Mesenteric fat pad (tissue), 1 donor: ENCODE results near the gene AOAH. TPM values are rescaled to one million over a fixed set of nuclear protein-coding genes. Genes with fewer than 3 reads are reported as not detected.
"Not testable (repeated sequence)": the region's sequence is repeated elsewhere in the genome, so short reads cannot be mapped to it uniquely, and the experiment has no call there.

Experiments
- DNase-seq: peaks from one replicate; pipeline ENCODE4 v3.0.0-alpha.2; 2020; ENCODE audit warnings: low spot score
- total RNA-seq: library from RNA; stranded (reverse); fragmentation: NEBNext Ultra II Directional; extraction: Animal tissue kit (Norgen Biotek cat#: 25700); gene quantifications from one replicate; pipeline ENCODE4 v1.2.1, GENCODE V29; 2021
- donor health status: DM: yes; HTN: yes; CAD: no.

AOAH gene
- total RNA-seq, 1 donor from 2014 or later, result 9.4 TPM

DNA sequence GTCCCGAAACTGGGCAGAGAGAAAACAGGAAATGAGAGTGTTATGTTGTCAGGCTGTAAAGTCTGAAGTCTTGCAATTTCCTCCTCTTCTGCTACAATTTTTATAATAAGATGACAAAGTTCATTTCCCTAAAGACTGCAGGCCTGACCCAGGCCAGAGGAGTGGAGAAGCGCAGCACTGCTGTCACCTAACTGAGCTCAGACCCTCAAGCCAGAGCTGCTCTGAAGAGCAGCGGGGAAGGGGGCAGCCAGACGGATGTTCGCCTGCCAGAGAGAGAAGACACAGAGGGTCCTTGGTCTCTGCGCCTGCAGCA is 12.6 kb upstream of the AOAH start:
- DNase-seq, result no peak

DNA sequence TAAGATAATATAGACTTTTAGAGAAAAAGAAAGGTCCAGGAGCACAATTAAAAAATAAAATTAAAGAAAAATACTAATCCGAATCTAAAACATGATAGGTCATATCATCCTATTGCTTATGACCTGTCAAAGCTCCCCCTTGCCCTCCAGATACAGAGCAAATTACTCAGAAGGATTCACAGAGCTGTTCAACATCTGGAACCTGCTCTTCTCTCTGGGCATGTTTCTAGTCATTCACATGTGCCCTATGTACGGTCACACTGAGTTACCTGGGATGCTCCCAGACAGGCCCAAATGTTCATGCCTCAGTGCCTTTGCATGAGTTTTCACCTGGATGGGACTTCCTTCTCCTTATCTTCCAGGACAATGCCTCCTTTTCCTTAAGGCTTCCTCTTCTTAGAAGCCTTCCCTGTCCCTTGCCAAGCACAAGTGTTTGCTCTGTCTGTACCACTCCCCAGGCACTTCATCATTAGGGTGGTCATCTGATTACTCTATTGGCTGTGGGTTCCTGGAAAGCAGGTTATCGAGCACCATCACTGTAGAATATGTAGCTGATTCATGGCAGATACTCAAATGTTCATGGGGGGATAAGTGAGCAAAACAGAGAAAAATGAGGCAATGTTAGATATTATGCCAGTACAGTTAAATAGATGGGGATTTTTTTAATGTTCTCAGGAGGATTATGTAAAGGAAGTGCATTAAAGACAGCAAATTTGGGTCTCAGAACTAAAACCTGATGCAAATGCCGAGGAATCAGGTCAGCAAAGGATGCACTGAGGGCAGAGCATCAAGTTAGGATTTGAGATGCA is 12.0 kb upstream of the AOAH start:
- DNase-seq, result no peak

DNA sequence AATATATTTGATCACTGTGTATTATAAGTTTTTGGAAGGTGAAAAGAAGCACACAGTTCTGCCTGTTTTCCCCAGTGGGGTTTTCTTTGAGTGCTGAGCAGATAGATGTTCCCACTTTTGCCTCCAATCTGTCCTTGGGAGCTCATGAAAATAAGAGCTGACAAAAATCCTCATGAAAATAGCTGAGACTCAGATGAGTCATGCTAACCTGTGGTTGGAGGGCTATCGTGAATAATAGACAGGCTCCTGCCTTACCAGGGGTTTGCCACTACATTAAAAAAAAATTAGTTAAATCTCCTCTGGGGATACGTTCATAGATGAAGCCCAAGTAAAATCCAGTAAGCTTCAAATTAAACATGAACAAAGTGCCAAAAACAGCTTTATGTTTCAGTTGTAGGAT is 10.9 kb upstream of the AOAH start:
- no peak for DNase-seq

DNA sequence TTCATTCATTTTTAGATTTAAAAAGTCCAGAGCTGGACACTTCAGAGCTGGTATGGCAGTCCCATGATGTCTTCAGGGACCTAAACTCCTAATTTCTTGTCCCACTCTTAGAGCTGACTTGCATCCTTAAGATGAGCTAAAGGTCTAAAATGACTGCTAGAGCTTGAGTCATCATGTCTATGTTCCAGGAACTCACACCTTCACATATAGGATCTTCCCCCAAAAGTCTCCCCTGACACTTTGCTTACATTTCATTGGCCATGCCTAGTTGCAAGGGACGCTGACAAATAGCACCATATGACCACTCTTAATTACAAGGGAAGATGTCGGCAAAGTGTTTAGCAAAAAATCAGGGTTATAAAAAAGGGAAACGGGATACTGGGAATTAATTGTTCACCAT is 10.4 kb upstream of the AOAH start:
- DNase-seq, result no peak

DNA sequence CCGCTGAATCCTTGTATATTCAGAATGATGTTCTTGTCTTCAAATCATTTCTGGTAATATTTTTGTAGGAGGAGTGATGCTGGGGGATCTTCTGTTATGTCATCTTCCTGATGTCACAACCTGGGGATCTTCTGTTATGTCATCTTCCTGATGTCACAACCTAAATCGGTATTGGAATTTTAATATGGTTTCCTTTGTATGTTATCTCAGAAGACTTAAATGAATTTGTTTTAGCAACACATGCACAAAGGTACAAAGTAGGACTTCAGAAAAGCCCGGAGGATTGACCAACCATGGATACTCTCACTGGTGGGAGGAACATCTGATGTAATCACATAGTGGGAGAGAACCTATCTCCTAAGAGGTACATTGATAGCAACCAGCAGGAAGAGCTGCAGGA is 9.1 kb upstream of the AOAH start:
- DNase-seq, result no peak

DNA sequence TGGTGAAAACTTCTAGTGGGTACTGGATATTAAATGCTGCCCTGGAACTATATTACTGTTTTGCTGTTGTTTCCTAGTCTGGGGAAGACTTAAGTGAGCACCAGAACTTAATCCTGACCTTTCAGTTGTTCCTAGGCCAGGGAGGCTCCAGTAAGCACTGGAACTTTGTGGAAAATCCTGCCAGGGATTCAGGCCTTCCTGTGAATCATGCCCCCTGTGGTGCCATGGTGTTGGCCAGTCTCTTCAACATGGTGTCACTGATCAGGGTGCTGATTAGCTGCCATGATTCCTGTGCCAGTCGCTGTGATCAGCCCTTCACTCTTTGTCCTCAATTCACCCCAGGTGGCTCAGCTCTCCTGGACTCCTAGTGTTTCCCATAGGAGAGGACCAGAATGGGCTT is 8.5 kb upstream of the AOAH start:
- DNase-seq, result no peak

DNA sequence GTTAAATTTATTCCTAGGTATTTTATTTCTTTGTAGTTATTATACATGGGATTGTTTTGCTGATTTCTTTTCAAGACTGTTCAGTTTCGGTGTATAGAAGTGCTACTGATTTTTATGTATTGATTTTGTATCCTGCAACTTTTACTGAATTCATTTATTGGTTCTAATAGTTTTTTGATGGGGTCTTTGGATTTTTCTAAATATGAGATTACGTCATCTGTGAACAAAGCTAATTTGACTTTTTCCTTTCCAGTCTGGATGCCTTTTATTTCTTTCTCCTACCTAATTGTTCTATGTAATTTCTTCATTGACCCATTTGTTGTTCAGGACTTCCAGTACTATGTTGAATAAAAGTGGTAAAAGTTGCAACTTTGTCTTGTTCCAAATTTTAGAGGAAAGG is 5.8 kb upstream of the AOAH start:
- no peak for DNase-seq

DNA sequence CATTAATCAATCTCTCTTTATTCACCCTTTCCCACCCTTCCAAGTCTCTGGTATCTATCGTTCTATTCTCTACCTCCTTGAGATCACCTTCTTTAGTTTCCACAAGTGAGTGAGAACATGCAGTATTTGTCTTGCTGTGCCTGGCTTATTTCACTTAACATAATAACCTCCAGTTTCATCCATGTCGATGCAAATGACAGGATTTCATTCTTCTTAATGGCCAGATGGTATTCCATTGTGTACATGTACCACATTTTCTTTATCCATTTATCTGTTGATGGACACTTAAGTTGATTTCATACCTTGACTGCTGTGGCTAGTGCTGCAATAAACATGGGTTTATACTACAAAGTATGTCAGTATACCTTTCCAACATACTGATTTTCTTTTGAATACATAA is 3.8 kb upstream of the AOAH start:
- DNase-seq, result no peak

DNA sequence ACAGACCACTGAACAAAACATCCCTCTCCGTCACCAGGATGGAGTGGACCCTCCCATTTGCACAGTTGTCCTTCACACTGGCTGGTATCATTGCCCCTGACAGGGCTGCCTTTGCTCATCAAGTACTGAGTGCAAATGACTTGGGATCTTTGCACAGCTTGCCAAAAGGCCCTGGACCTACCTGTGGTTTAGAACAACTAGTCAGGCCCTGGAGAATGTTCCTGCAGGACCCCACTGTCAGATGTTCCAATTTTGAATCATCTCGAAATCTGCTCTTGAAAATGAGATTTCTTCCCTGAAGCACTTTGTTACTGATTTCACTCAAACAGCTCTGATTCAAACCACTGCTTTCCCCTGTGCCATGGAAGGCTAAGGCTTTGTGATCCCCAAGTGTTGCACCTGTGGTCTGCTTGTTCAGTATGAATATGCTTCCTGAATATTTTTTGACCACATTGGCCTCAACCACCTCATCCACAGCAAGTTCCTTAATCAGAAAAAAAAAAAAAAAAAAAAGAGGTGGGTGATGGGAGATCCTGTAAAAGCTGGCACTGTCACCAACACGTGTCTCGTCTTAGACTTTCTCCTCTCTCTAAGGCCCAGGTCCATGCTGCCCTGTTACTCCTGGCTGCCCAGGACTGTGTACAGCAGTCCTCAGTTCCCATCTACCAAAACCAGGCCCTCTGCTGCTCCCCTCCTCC is 2.7 kb upstream of the AOAH start:
- no peak for DNase-seq

DNA sequence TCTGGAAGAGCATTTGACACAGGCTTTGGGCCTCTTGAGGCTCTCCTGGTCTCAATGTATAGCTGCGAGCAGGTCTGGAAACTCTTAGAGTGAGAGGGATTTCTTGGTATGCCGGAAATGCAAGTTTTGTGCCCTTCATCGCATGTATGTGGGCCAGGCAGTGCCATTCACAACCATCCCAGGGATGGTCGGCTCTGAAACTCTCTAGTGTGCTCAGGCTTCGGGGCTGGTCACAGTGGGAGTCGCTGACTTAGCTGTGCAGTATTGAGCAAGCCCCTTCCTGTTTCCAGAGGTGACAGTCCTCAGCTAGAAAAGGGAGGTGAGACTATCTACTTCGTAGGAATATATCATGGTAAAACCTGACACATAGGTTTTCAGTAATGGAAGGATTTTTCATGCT is 2.0 kb upstream of the AOAH start:
- DNase-seq, result no peak

DNA sequence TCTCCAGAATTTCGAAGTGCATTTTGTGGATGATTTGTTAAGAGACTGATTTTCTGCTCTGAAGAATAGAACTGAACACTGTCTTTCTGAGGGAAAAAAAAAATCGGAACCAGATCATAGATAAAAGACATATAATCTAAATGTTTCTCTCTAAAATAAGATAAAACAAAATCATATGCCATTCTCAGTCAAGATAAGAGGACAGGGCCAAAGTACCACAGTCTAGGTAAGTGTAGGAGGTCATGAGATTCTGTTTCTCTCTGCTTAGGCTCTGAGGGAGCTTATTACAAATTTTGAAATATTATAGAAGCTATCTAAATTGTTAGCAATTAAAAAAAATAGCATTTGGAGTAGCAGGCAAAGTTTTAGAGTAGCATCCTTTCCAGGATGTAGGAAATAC is 702 bp upstream of the AOAH start:
- no peak for DNase-seq

DNA sequence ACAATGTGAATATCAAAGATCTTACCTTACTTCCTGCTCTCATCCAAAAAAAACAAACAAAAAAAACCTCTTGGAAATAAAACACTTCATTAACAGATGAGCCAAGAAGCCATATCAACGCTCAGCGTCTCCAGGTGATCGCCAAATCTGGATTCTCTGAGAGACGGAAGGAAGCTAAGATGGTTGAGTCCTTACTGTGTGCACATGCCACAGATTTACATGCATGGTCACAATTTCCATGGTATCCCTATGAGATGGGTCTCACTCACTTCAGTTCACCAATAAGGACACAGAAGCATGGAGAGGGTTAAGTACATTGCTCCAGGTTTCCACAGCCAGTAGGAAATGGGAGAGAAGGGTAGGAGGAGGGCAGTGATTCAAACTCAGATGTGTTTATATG is 1.0 kb downstream of the AOAH start:
- no peak for DNase-seq

DNA sequence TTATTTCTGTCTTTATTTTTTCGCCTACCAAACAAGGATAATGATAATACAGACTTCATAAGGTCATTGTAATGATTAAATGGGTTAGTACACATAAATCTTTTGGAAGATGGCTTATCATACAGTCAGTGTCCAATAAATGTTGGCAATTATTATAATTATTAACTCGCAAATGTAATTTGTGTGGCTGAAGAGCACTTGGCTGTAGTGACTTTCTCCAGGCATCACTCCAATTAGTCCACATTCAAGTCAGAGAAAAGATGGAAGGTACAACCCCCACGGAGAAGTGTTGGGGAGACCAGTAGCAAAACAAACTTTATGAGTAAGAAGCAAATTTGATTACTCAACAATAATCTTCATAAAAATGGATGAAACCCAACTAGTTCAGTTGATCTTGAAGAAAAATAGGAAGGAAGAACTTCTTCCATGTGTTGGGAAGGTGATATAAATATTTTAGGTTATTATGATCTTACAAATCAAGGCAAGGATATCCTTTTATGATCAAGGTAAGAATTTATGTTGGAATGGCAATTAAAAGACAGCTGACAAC is 5.1 kb downstream of the AOAH start:
- no peak for DNase-seq

DNA sequence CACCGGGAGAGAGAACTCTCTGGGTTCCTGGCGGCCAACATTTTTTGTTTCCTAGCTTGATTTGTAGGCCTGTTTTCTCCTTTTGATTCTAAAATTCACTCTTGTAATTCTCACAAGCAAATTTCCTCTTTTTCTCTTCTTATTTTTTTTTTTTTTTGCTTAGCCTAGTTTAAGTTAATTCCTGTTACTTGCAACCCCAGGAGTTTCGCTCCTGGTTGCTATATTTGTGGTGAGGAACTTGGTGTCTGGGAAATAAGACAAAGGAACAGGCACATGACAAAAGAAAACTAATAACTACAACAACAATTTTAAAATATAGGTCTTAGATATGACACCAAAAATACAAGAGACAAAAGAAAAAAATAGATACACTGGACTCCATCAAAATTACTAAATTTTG is 6.7 kb downstream of the AOAH start:
- no peak for DNase-seq

DNA sequence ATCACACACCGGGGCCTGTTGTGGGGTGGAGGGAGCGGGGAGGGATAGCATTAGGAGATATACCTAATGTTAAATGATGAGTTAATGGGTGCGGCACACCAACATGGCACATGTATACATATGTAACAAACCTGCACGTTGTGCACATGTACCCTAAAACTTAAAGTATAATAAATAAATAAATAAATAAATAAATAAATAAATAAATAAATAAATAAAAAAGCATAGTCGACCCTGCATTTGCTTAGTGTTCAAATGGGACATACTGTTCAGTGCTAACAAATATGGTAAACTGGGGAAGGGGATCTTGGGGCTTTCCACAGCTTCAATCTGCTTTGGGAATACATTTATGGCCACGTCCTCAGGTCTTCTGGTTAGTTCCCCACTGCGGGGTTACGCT is 7.5 kb downstream of the AOAH start:
- not testable (repeated sequence) for DNase-seq

DNA sequence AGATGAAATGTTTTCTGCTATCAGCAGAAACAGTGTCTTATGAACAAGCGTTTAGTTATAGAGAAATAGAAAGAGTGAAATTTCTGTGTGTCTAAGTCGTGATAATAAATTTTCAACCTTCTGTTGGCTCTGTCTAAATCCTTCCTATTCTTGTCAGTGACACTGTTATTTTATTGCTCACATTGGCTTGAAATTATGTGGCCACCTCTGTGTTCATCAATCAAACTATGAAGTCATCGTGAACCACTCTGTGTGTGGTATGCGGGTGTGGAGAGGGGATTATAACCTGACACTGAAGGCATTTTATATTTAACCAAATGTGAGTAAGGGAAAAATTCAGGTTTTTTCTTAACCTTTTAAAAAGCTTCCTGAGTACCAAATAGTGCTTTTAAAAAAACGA is 12.3 kb downstream of the AOAH start:
- no peak for DNase-seq

DNA sequence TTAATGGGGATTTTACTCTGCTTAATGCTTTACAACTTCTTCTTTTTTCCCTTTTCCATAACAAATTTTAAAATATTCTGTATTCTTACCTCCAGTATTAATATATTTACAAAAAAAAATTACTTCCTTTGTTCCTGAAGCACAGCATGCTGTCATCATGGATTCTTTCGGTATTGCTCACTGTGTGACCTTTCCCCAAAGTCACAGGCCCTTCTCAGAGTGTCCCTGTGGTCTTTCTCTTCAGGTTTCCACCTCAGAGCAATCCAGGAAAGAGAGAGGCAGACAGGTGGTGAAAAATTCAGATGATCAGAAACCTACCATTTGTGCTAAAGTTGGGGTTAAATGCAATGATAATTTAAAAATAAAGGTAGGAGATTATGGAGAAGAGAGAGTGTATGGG is 13.0 kb downstream of the AOAH start:
- no peak for DNase-seq

DNA sequence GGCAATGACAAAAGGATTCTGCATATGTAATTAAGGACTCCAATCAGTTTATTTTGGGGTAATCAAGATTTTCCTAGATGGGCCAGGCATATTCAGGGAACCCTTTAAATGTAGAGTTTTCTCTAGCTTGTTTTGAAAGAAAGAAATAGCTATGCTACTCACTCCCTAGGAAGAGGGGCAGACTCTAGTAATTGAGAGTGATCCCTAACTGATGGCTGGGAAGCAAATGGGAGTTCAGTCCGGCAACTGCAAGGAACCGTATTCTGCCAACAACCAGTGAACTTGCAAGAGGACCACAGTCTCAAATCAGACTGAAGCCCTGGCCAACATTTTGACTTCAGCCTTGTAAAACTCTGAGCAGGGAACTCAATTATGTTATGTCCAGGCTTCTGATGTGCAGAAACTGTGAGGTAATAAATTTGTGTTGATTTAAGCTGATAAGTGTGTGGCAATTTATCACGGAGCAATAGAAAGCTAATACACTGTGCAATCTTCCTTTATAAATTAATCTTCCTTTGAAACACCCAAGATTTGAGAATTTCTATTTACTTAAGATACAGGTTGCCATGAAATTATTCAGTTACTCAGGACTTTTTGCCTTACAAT is 14.0 kb downstream of the AOAH start:
- no peak for DNase-seq

DNA sequence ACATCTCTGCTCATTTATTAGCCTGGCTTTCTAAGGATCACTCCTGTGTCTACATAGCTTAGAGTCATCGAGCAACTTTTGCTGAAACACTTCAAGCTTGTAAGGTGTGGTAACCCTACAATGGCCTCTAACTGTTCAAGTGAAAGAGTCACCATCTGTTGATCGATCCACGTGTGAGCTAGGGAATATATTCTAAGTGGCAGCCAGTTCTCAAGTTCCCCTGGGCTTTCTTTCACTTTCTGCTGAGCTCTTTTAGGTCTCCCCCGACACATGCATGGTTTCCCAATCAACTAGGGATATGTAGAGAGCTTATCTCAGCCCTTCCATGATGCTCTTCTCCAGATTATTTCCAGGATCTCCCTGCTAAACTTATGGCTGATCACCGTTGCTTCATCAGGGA is 15.5 kb downstream of the AOAH start:
- no peak for DNase-seq

DNA sequence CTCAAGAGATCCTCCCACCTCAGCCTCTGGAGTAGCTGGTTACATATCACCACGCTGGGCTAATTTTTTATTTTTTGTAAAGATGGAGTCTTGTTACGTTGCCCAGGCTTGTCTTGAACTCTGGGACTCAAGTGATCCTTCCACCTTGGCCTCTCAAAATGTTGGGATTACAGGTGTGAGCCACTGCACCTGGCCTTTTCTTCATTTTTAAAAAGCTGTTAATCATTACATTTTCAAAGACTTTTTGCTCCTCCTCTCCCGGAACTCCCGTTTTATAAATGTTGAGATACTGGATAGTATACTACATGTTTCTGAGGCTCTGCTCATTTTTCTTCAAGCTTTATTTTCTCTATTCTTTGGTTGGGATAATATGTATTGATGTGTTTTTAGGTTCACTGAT is 16.4 kb downstream of the AOAH start:
- no peak for DNase-seq

DNA sequence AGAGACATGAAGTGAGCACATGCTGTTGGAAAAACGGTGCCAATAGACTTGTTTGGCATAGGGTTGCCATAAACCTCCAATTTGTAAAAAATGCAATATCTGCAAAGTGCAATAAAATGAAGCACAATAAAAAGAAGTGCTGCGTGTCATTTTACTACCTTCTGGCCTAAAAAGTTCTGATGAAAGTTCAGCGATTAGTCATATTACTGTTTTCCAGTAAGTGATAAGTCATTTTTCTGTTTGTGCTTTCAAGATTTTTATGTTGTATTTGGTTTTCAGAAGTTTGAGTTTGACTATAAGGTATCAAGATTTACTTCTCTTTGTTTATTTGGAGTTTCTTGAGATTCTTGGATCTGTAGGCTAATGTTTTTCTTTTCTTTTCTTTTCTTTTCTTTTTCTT is 16.8 kb downstream of the AOAH start:
- no peak for DNase-seq

DNA sequence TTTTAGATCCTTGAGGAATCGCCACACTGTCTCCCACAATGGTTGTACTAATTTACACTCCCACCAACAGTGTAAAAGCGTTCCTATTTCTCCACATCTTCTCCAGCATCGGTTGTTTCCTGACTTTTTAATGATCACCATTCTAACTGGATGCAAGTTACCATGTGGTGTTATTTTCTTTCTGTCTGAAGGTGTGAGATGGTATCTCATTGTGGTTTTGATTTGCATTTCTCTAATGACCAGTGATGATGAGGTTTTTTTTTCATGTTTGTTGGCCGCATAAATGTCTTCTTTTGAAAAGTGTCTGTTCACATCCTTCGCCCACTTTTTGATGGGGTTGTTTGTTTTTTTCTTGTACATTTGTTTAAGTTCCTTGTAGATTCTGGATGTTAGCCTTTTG is 20.4 kb downstream of the AOAH start:
- not testable (repeated sequence) for DNase-seq

DNA sequence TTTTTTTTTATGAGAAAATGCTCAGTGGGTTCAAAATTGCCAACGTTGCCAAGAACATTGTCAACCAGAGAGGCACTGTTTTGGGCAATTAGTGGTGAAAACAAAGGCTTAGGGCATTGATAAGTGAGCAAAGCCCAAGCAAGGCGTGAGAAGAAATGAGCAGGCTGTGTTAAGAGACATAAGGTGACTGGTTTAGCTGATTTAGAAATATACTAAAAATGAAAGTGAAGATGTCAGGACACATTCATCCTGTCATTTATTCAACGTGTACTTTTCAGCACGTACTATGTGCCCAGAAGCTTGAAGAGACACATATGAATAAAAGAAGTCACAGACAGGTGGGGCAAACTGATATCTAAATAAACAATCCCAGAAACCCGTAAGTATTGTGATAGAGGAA is 31.8 kb downstream of the AOAH start:
- no peak for DNase-seq
